GM23248 (cell line): ENCODE measurements around the gene PLLP.

Experiments used
- EZH2 ChIP-seq: fragments of 200-600 bp; sonication (generic); IDR thresholded peaks from 2 replicates; pipeline ENCODE4 v1.6.1; 2018; ENCODE audit warnings: antibody characterized with exemption, mild to moderate bottlenecking; ENCODE audit not compliant: insufficient read depth, poor library complexity, severe bottlenecking
- EZH2phosphoT487 ChIP-seq: fragments of 200-600 bp; sonication (generic); IDR thresholded peaks from 2 replicates; pipeline ENCODE4 v1.6.1; 2018; ENCODE audit warnings: antibody characterized with exemption, moderate library complexity, mild to moderate bottlenecking, low read depth; ENCODE audit not compliant: insufficient read depth

GRCh38 chr16:57271063-57271345 is 13.5 kb downstream of the PLLP start:
- TF ChIP-seq EZH2 (no peak), EZH2phosphoT487 (no peak)
